ENCODE data around the gene CFAP77.

The CFAP77 gene

DNA sequence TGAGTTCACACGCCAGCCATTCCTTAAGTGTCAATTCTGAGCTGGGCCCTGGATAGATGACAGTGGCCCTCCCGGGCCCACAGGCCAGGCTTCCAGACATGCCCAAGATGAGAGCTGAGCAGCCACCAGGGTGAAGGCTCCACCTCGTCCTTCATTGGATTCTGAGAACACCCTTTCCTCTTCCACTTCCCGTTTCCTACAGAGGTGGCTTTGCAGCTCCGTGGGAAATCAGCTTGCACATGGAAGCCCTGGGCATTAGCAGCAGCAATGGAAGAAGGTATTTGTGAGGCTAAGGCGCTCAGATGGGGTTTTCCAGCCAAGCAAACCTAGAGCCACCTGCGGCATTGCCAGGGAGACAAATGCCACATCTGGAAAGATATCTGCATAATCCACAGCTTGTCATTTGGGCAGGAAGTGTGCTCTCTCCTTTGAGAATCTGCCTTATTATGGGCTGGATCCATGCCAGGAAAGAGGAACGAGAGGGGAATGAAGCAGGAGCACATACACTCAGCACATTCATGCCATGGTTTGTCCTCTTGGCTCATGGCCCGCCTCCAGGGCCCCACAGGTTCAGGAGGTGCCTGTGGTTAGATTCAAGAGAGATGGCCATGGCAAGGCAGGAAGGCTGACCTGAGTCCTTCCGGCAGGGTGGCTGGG is 34.1 kb downstream of the CFAP77 start:
- H3K4me3 ChIP-seq (replicated peaks; ENCODE audit: low read depth, low read length): no peak overlapping the region
- no peak for DNase-seq (ENCODE audit: low read depth)
- TF ChIP-seq, protein P1, sequence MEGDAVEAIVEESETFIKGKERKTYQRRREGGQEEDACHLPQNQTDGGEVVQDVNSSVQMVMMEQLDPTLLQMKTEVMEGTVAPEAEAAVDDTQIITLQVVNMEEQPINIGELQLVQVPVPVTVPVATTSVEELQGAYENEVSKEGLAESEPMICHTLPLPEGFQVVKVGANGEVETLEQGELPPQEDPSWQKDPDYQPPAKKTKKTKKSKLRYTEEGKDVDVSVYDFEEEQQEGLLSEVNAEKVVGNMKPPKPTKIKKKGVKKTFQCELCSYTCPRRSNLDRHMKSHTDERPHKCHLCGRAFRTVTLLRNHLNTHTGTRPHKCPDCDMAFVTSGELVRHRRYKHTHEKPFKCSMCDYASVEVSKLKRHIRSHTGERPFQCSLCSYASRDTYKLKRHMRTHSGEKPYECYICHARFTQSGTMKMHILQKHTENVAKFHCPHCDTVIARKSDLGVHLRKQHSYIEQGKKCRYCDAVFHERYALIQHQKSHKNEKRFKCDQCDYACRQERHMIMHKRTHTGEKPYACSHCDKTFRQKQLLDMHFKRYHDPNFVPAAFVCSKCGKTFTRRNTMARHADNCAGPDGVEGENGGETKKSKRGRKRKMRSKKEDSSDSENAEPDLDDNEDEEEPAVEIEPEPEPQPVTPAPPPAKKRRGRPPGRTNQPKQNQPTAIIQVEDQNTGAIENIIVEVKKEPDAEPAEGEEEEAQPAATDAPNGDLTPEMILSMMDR (IDR thresholded peaks at IDR 0.05; ENCODE audit: low read length, missing control alignments): no peak

GRCh38 chr9:132446887-132447286 is 36.9 kb downstream of the CFAP77 start:
- TF ChIP-seq, protein P1 (IDR thresholded peaks at IDR 0.05; ENCODE audit: low read length, missing control alignments): no peak
- H3K4me3 ChIP-seq (replicated peaks; ENCODE audit: low read depth, low read length): no peak overlapping the region
- DNase-seq (ENCODE audit: low read depth): no peak

DNA sequence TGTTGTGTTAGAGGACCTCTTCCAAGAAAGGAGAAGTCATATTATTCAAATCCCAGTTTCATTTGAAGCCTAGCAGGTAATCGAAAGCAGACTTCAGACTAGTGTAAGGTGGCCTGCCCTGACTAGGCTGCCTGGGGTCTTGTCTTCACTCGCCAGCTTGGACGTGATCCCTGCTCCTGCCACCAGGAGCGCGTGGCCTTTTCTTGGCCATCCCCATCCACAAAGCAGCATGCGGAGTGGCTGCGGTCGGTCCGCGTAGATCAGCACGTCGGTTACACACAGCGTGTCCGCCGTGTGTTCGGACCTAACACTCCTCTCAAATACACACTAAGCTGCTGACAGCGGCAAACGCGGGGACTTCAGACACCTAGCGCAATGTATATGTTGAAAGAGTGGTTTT is 37.3 kb downstream of the CFAP77 start:
- TF ChIP-seq, protein P1 (IDR thresholded peaks at IDR 0.05; ENCODE audit: low read length, missing control alignments): peak; percentile 2
- DNase-seq (ENCODE audit: low read depth): no peak
- H3K4me3 ChIP-seq (replicated peaks; ENCODE audit: low read depth, low read length): no peak overlapping the region

GRCh38 chr9:132447902-132448301 is 37.9 kb downstream of the CFAP77 start:
- H3K4me3 ChIP-seq (replicated peaks; ENCODE audit: low read depth, low read length): no peak overlapping the region
- DNase-seq (ENCODE audit: low read depth): no peak
- TF ChIP-seq, protein P1 (IDR thresholded peaks at IDR 0.05; ENCODE audit: low read length, missing control alignments): no peak

DNA sequence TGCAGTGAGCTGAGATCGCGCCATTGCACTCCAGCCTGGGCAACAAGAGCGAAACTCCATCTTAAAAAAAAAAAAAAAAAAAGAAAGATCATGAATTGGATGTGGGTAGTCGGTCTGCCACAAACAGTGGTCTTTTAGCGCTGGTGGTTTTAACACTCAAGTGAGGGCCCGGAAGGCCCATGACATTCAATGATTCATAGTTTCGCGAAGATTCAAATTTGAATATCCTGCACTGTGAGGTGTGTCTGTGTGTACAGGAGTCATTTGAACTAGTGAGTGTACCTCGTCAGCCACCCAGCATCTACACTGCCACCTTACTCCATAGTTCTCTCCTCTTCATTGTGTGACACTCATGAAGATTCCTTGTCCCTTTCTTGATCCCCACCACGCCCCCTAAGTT is 41.3 kb downstream of the CFAP77 start:
- DNase-seq (ENCODE audit: low read depth): no peak
- TF ChIP-seq, protein P1 (IDR thresholded peaks at IDR 0.05; ENCODE audit: low read length, missing control alignments): no peak
- no peak overlapping the region for H3K4me3 ChIP-seq (replicated peaks; ENCODE audit: low read depth, low read length)

DNA sequence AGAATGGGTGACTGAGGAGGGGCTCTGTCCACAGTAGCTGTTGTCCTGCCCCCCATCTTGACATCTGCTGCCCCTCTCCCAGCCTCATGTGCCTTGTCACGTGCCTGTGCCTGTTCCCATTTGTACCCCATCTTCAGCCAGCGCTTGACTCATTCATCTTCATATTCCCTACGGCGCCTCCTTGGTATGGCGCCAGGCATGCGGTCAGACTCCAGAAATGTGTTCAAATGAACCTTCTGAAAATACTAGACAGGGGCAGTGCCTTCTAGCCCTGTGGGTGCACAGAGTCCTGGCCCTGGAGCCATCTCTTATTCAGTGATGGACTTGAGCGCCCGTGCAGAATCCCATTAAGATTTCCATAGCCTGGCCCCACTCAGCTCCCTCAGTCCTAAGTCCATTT is 46.2 kb downstream of the CFAP77 start:
- TF ChIP-seq, protein P1 (IDR thresholded peaks at IDR 0.05; ENCODE audit: low read length, missing control alignments): no peak
- DNase-seq (ENCODE audit: low read depth): no peak
- no peak overlapping the region for H3K4me3 ChIP-seq (replicated peaks; ENCODE audit: low read depth, low read length)
